ENCODE data around the gene OLFML2A. TPM values are rescaled to one million over a fixed set of nuclear protein-coding genes. Genes with fewer than 3 reads are reported as not detected.

Gene OLFML2A
- total RNA-seq, 1 experiment from 2014 or later = 6.7 TPM

DNA sequence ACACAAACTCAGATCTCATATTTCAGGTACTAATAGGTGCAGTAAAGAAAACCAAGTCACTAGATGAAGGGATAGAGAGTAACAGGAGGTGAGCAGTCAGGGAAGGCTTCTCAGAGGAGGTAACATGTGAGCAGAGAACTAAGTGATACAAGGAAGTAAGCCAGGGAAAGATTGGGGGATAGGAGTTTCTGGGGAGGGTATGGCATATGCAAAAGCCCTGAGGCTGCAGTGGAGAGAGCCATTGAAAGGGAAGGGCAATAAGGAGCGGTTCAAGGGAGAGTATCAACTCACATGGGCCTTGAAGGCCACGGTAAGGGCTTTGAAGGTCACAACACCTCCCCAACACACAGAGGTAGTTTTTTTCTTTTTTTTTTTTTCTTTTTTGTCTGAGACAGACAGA is 6.9 kb downstream of the OLFML2A start:
- H3K4me1 Mint-ChIP-seq = peaks cover 14% of the 10 kb centered on the region
- DNase-seq (ENCODE audit: low spot score) = peak; percentile 0
- H3K36me3 Mint-ChIP-seq = no peaks in the 10 kb centered on the region
- H3K4me3 Mint-ChIP-seq = no peak overlapping the region
- peaks cover under 1% of the 10 kb centered on the region for H3K27me3 Mint-ChIP-seq (ENCODE audit: low read depth)
- TF ChIP-seq, protein P1, sequence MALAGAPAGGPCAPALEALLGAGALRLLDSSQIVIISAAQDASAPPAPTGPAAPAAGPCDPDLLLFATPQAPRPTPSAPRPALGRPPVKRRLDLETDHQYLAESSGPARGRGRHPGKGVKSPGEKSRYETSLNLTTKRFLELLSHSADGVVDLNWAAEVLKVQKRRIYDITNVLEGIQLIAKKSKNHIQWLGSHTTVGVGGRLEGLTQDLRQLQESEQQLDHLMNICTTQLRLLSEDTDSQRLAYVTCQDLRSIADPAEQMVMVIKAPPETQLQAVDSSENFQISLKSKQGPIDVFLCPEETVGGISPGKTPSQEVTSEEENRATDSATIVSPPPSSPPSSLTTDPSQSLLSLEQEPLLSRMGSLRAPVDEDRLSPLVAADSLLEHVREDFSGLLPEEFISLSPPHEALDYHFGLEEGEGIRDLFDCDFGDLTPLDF (CRISPR knock-in tag; IDR thresholded peaks at IDR 0.05) = no peak
- no peak for TF ChIP-seq ZNF396 (CRISPR knock-in tag; IDR thresholded peaks at IDR 0.05; ENCODE audit: borderline replicate concordance)
- TF ChIP-seq TP53 (CRISPR knock-in tag; IDR thresholded peaks at IDR 0.05) = no peak
- TF ChIP-seq, protein P2, sequence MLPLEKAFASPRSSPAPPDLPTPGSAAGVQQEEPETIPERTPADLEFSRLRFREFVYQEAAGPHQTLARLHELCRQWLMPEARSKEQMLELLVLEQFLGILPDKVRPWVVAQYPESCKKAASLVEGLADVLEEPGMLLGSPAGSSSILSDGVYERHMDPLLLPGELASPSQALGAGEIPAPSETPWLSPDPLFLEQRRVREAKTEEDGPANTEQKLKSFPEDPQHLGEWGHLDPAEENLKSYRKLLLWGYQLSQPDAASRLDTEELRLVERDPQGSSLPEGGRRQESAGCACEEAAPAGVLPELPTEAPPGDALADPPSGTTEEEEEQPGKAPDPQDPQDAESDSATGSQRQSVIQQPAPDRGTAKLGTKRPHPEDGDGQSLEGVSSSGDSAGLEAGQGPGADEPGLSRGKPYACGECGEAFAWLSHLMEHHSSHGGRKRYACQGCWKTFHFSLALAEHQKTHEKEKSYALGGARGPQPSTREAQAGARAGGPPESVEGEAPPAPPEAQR (CRISPR knock-in tag; IDR thresholded peaks at IDR 0.05) = no peak
- no peak for TF ChIP-seq ZNF219 (CRISPR knock-in tag; IDR thresholded peaks at IDR 0.05; ENCODE audit: borderline replicate concordance)
- TF ChIP-seq, protein P3, sequence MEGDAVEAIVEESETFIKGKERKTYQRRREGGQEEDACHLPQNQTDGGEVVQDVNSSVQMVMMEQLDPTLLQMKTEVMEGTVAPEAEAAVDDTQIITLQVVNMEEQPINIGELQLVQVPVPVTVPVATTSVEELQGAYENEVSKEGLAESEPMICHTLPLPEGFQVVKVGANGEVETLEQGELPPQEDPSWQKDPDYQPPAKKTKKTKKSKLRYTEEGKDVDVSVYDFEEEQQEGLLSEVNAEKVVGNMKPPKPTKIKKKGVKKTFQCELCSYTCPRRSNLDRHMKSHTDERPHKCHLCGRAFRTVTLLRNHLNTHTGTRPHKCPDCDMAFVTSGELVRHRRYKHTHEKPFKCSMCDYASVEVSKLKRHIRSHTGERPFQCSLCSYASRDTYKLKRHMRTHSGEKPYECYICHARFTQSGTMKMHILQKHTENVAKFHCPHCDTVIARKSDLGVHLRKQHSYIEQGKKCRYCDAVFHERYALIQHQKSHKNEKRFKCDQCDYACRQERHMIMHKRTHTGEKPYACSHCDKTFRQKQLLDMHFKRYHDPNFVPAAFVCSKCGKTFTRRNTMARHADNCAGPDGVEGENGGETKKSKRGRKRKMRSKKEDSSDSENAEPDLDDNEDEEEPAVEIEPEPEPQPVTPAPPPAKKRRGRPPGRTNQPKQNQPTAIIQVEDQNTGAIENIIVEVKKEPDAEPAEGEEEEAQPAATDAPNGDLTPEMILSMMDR (IDR thresholded peaks at IDR 0.05) = no peak
- TF ChIP-seq TEAD4 (CRISPR knock-in tag; IDR thresholded peaks at IDR 0.05) = no peak
- TF ChIP-seq OVOL2 (CRISPR knock-in tag; IDR thresholded peaks at IDR 0.05; ENCODE audit: borderline replicate concordance) = no peak
- TF ChIP-seq RELA (CRISPR knock-in tag; IDR thresholded peaks at IDR 0.05; ENCODE audit: borderline replicate concordance) = no peak
- no peak for TF ChIP-seq RORB (CRISPR knock-in tag; IDR thresholded peaks at IDR 0.05)
- TF ChIP-seq, protein P4, sequence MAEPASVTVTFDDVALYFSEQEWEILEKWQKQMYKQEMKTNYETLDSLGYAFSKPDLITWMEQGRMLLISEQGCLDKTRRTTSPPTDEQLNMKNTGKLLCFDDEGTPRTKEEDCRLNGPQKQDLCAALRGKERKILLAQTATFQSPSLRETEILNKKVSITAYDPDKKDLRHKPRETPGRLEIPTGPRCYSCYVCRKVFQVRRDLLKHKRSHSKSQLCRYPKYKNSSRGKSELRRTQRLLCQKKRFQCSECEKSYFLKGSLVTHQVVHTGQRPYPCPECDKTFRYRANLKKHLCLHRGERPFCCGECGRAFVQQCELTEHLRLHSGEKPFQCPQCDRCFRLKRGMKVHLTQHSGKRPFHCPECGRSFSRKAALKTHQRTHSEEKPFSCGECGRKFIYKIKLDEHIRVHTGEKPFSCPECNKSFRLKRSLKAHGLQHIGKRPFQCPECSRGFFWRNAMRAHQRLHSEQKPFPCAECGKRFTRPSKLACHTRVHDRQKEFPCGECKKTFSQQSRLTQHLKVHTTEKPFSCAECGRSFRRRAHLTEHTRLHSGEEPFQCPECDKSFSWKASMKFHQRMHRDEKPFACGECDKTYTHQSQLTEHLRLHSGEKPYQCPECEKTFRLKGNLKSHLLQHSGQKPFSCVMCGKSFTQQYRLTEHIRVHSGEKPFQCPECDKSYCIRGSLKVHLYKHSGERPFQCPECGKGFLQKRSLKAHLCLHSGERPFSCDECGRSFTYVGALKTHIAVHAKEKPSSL (CRISPR knock-in tag; conservative IDR thresholded peaks at IDR 0.05) = no peak
- TF ChIP-seq NFATC4 (CRISPR knock-in tag; IDR thresholded peaks at IDR 0.05) = no peak
- no peak for TF ChIP-seq ZNF671 (CRISPR knock-in tag; IDR thresholded peaks at IDR 0.05)
- ChIA-PET CTCF (interaction anchor here (2.2 kb wide), 1 partner anchor 9 kb away, joined by 9 read pairs; no protein-coding TSS in a partner anchor), POLR2A (no interaction called here)
- no peak for ATAC-seq
- no peak overlapping the region; the same call in 1 of the 2 replicates for H3K27ac Mint-ChIP-seq
- no peaks in the 10 kb centered on the region for H3K9me3 Mint-ChIP-seq

DNA sequence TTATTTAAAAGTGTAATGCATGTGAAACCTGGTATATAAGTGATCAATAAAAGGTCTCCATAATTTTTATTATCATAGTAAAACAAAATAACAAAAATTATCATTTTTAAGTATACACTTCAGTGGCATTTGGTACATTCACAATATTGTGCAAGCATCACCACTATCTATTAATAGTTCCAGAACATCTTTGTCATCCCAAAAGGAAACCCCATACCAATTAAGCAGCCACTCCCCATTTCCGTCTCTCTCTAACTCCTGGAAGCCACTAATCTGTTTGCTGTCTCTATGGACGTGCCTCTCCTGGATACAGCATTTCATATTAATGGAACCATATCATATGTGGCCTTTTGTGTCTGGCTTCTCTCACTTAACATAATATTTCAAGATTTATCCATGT is 7.6 kb downstream of the OLFML2A start:
- TF ChIP-seq ZNF219 (CRISPR knock-in tag; IDR thresholded peaks at IDR 0.05; ENCODE audit: borderline replicate concordance) = no peak
- TF ChIP-seq, protein P5, sequence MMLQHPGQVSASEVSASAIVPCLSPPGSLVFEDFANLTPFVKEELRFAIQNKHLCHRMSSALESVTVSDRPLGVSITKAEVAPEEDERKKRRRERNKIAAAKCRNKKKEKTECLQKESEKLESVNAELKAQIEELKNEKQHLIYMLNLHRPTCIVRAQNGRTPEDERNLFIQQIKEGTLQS (CRISPR knock-in tag; conservative IDR thresholded peaks at IDR 0.05) = no peak
- no peak for TF ChIP-seq MXD4 (CRISPR knock-in tag; IDR thresholded peaks at IDR 0.05; ENCODE audit: borderline replicate concordance)
- no peak for TF ChIP-seq ZNF263 (CRISPR knock-in tag; IDR thresholded peaks at IDR 0.05; ENCODE audit: low read depth)
- Mint-ChIP-seq H3K4me1 (peaks cover 7% of the 10 kb centered on the region), H3K4me3 (no peak overlapping the region), H3K9me3 (no peaks in the 10 kb centered on the region), H3K27me3 (ENCODE audit: low read depth) (no peaks in the 10 kb centered on the region), H3K27ac (no peak overlapping the region), H3K36me3 (no peaks in the 10 kb centered on the region)
- ChIA-PET CTCF (no interaction called here), POLR2A (no interaction called here)
- ATAC-seq = no peak
- no peak for DNase-seq (ENCODE audit: low spot score)

Measured in WTC11 (cell line).